SK-N-SH treated with all-trans-retinoic acid at 6 μM for 48 hours (cell line): ENCODE data around the gene ESRRA.

Experiments
- ARNTL ChIP-seq: fragments of 450-650 bp; formaldehyde crosslinking; IDR thresholded peaks from 2 replicates; pipeline ENCODE4 v1.5.0; 2020; ENCODE audit warnings: low read depth, mild to moderate bottlenecking, moderate library complexity, borderline replicate concordance
- BACH2 ChIP-seq: fragments of 250-450 bp; sonication (Bioruptor Pico); IDR thresholded peaks from 2 replicates; pipeline ENCODE4 v1.9.0; 2021; ENCODE audit warnings: mild to moderate bottlenecking, borderline replicate concordance
- GLIS3 ChIP-seq: fragments of 250-450 bp; sonication (Bioruptor Pico); IDR thresholded peaks from 2 replicates; pipeline ENCODE4 v1.5.0; 2020; ENCODE audit warnings: mild to moderate bottlenecking, moderate library complexity
- ISL1 ChIP-seq: fragments of 250-450 bp; sonication (Bioruptor Pico); IDR thresholded peaks from 2 replicates; pipeline ENCODE4 v2.1.2; 2022; ENCODE audit warnings: mild to moderate bottlenecking, moderate library complexity
- PPARA ChIP-seq: fragments of 250-450 bp; sonication (Bioruptor Pico); IDR thresholded peaks from 2 replicates; pipeline ENCODE4 v1.5.0; 2020; ENCODE audit warnings: mild to moderate bottlenecking, borderline replicate concordance
- SNAI2 ChIP-seq: fragments of 250-450 bp; sonication (Bioruptor Pico); IDR thresholded peaks from 2 replicates; pipeline ENCODE4 v1.5.0; 2020; ENCODE audit warnings: mild to moderate bottlenecking, moderate library complexity
- ZC3H10 ChIP-seq: fragments of 250-450 bp; sonication (Bioruptor Pico); IDR thresholded peaks from 2 replicates; pipeline ENCODE4 v1.5.1; 2021; ENCODE audit warnings: mild to moderate bottlenecking, moderate library complexity
- ZFP3 ChIP-seq: fragments of 250-450 bp; sonication (Bioruptor Pico); IDR thresholded peaks from 2 replicates; pipeline ENCODE4 v1.5.0; 2020; ENCODE audit warnings: mild to moderate bottlenecking, moderate library complexity
- ZFP30 ChIP-seq: fragments of 450-650 bp; formaldehyde crosslinking; IDR thresholded peaks from 2 replicates; pipeline ENCODE4 v1.5.0; 2022; ENCODE audit warnings: mild to moderate bottlenecking, moderate library complexity
- TF ChIP-seq, protein P1 (sequence below): fragments of 250-450 bp; sonication (Bioruptor Pico); IDR thresholded peaks from 2 replicates; pipeline ENCODE4 v1.5.1; 2020; ENCODE audit warnings: low read depth, mild to moderate bottlenecking, moderate library complexity
- TF ChIP-seq, protein P2 (sequence below): fragments of 250-450 bp; sonication (Bioruptor Pico); IDR thresholded peaks from 2 replicates; pipeline ENCODE4 v1.5.1; 2021; ENCODE audit warnings: mild to moderate bottlenecking, moderate library complexity
- TF ChIP-seq, protein P3 (sequence below): fragments of 250-450 bp; sonication (Bioruptor Pico); IDR thresholded peaks from 2 replicates; pipeline ENCODE4 v1.8.0; 2020; ENCODE audit warnings: mild to moderate bottlenecking, moderate library complexity, borderline replicate concordance

DNA sequence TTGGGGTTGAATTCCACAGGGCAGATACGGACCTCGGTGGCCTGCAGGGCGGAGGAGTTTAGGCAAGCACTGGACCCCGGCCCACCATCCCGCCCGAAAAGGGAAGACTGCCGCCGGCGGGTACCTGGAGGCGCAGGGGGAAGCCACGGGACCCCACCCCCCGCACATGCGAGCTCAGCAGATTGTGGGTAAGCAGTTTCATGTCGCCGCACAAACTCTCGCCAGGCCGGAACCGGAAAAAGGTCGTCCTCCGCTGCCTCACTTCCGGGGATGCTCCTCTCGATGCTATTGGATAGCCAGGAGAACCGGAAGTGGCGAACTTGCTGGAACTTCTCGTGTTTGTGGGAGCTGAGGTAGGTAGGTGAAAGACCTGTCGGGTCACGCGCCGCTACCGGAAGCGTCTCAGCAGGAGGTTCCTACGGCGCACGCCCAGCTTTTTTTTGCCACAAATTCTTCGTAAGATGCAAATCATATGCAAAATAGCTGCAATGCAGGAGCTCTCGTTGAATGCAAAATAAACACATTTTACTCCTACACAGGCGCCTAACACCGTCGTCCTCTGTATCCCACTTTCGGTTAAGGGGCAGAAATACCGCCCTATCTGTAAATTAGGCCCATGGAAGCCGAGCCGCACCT is 12.1 kb downstream of the ESRRA start, which contains the start of gene TRMT112:
- TF ChIP-seq ARNTL (CRISPR knock-in tag): no peak
- no peak for TF ChIP-seq ISL1
- no peak for TF ChIP-seq GLIS3 (CRISPR knock-in tag)
- TF ChIP-seq ZFP3 (CRISPR knock-in tag): no peak
- TF ChIP-seq, protein P1, sequence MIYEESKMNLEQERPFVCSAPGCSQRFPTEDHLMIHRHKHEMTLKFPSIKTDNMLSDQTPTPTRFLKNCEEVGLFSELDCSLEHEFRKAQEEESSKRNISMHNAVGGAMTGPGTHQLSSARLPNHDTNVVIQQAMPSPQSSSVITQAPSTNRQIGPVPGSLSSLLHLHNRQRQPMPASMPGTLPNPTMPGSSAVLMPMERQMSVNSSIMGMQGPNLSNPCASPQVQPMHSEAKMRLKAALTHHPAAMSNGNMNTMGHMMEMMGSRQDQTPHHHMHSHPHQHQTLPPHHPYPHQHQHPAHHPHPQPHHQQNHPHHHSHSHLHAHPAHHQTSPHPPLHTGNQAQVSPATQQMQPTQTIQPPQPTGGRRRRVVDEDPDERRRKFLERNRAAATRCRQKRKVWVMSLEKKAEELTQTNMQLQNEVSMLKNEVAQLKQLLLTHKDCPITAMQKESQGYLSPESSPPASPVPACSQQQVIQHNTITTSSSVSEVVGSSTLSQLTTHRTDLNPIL: no peak
- no peak for TF ChIP-seq SNAI2 (CRISPR knock-in tag)
- TF ChIP-seq ZC3H10 (CRISPR knock-in tag): no peak
- TF ChIP-seq, protein P2, sequence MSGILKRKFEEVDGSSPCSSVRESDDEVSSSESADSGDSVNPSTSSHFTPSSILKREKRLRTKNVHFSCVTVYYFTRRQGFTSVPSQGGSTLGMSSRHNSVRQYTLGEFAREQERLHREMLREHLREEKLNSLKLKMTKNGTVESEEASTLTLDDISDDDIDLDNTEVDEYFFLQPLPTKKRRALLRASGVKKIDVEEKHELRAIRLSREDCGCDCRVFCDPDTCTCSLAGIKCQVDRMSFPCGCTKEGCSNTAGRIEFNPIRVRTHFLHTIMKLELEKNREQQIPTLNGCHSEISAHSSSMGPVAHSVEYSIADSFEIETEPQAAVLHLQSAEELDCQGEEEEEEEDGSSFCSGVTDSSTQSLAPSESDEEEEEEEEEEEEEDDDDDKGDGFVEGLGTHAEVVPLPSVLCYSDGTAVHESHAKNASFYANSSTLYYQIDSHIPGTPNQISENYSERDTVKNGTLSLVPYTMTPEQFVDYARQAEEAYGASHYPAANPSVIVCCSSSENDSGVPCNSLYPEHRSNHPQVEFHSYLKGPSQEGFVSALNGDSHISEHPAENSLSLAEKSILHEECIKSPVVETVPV (CRISPR knock-in tag): no peak
- TF ChIP-seq ZFP30 (CRISPR knock-in tag): no peak
- TF ChIP-seq BACH2 (CRISPR knock-in tag): no peak
- TF ChIP-seq, protein P3, sequence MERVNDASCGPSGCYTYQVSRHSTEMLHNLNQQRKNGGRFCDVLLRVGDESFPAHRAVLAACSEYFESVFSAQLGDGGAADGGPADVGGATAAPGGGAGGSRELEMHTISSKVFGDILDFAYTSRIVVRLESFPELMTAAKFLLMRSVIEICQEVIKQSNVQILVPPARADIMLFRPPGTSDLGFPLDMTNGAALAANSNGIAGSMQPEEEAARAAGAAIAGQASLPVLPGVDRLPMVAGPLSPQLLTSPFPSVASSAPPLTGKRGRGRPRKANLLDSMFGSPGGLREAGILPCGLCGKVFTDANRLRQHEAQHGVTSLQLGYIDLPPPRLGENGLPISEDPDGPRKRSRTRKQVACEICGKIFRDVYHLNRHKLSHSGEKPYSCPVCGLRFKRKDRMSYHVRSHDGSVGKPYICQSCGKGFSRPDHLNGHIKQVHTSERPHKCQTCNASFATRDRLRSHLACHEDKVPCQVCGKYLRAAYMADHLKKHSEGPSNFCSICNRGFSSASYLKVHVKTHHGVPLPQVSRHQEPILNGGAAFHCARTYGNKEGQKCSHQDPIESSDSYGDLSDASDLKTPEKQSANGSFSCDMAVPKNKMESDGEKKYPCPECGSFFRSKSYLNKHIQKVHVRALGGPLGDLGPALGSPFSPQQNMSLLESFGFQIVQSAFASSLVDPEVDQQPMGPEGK (CRISPR knock-in tag): no peak
- TF ChIP-seq PPARA: no peak
